Measurements from ENCODE around the gene HSH2D. TPM values are rescaled to one million over a fixed set of nuclear protein-coding genes. Genes with fewer than 3 reads are reported as not detected.
A peak's percentile ranks its signal among the peaks of the same experiment; 100 is the strongest.

HSH2D gene
- total RNA-seq, 3 donors from 2014 or later = 8.6 to 23.0 (median 21.5) TPM

- ATAC-seq (no peak), DNase-seq (no peak)
- Histone ChIP-seq H3K4me3 (no peak overlapping the region), H3K4me1 (ENCODE audit: low read depth) (peaks cover 8% of the 10 kb centered on the region), H3K36me3 (ENCODE audit: low read depth) (peaks cover 17% of the 10 kb centered on the region), H3K9me3 (no peaks in the 10 kb centered on the region)
- intact Hi-C loops (cut with DNase I, micrococcal nuclease) = no loop called here
- TF ChIP-seq CTCF (IDR thresholded peaks at IDR 0.05) = no peak
Observed at GRCh38 chr19:16124953-16125352, 18.5 kb upstream of the HSH2D start.

- DNase-seq (peak in 1 of 3 donors; percentile 52), ATAC-seq (peak; percentile 88)
- H3K4me3 ChIP-seq = no peak overlapping the region
- TF ChIP-seq CTCF (IDR thresholded peaks at IDR 0.05) = no peak
- peaks cover 17% of the 10 kb centered on the region for H3K36me3 ChIP-seq (ENCODE audit: low read depth)
- H3K4me1 ChIP-seq (ENCODE audit: low read depth) = peaks cover 8% of the 10 kb centered on the region
- H3K9me3 ChIP-seq = no peaks in the 10 kb centered on the region
- intact Hi-C loops (cut with DNase I, micrococcal nuclease) = no loop called here
Observed at GRCh38 chr19:16125737-16126495, 17.6 kb upstream of the HSH2D start.

- TF ChIP-seq CTCF (IDR thresholded peaks at IDR 0.05) = no peak
- Histone ChIP-seq H3K4me3 (no peak overlapping the region), H3K4me1 (ENCODE audit: low read depth) (peaks cover 8% of the 10 kb centered on the region), H3K36me3 (ENCODE audit: low read depth) (peaks cover 10% of the 10 kb centered on the region), H3K9me3 (no peaks in the 10 kb centered on the region)
- no peak for DNase-seq
- intact Hi-C loops (cut with DNase I, micrococcal nuclease) = no loop called here
- ATAC-seq = no peak
Observed at GRCh38 chr19:16127080-16127479, 16.4 kb upstream of the HSH2D start.

GRCh38 chr19:16127776-16128371 lies 15.6 kb upstream of the HSH2D start:
- Histone ChIP-seq H3K9me3 (no peaks in the 10 kb centered on the region), H3K36me3 (ENCODE audit: low read depth) (peaks cover 8% of the 10 kb centered on the region), H3K4me3 (no peak overlapping the region), H3K4me1 (ENCODE audit: low read depth) (peaks cover 8% of the 10 kb centered on the region)
- intact Hi-C loops (cut with DNase I, micrococcal nuclease) = no loop called here
- TF ChIP-seq CTCF (IDR thresholded peaks at IDR 0.05) = no peak
- ATAC-seq = no peak
- DNase-seq = no peak

- DNase-seq (no peak), ATAC-seq (no peak)
- Histone ChIP-seq H3K4me1 (ENCODE audit: low read depth) (no peaks in the 10 kb centered on the region), H3K36me3 (ENCODE audit: low read depth) (peaks cover 8% of the 10 kb centered on the region), H3K4me3 (no peak overlapping the region), H3K9me3 (no peaks in the 10 kb centered on the region)
- intact Hi-C loops (cut with DNase I, micrococcal nuclease) = no loop called here
- TF ChIP-seq CTCF (IDR thresholded peaks at IDR 0.05) = no peak
Observed at GRCh38 chr19:16131648-16132047, 11.8 kb upstream of the HSH2D start.

Measured in mucosa of descending colon (tissue), 3 donors.